ENCODE measurements around the gene CAND1.

The CAND1 gene

GRCh38 chr12:67365131-67365530 lies 96.0 kb downstream of the CAND1 start:
- no peak for TF ChIP-seq CTCF (IDR thresholded peaks at IDR 0.05; ENCODE audit: borderline replicate concordance, control extremely low read depth, extremely low read depth, insufficient read depth, missing control alignments)
- no peak for DNase-seq (ENCODE audit: low spot score)
- in situ Hi-C loops (cut with MboI; ENCODE audit: low sequenced_read_pairs, unreplicated experiment), result no loop called here

GRCh38 chr12:67367843-67368242 lies 98.7 kb downstream of the CAND1 start:
- no peak for TF ChIP-seq CTCF (IDR thresholded peaks at IDR 0.05; ENCODE audit: borderline replicate concordance, control extremely low read depth, extremely low read depth, insufficient read depth, missing control alignments)
- in situ Hi-C loops (cut with MboI; ENCODE audit: low sequenced_read_pairs, unreplicated experiment), result no loop called here
- no peak for DNase-seq (ENCODE audit: low spot score)
